ENCODE results near the gene CEP170B.

The CEP170B gene

DNA sequence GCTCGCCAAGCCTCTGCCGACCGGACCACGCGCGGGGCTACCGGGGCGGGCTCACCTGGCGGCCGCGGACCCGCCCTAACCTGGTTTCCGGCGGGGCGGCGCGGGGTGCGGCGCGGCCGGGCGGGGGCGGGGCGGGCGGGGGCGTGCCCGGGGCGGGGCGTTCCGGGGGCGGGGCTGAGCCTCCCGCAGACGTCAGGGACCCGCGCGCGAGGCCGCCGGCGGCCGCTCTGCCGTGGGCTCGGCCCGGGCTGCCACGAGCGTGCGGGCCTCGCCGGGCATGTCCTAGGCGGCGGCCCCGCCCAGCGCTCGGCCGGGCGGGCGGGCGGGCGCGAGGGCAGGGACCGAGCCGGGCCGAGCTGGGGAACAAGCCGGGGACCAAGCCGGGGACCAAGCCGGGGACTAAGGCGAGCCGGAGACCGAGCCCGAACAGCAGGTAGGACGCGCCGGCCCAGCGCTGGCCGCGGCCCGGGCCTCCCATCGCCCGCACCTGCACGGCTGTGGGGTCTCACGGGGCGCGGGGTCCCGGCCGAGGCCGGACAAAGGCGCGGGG is at the start of gene CEP170B:
Gene CEP170B (plus strand): TSS at position 188 of the 550 bp plus-strand sequence. CDS start 3,183 bp downstream, outside the sequence.
- Histone ChIP-seq H3K27me3 (ENCODE audit: low read depth, low read length) (no peaks in the 10 kb centered on the region), H3K27ac (ENCODE audit: low read length) (peak within 1 kb of the TSS; percentile 4), H3K4me3 (ENCODE audit: low read depth in 1 of 2, low read length in 2 of 2) (peak within 1 kb of the TSS; percentile 53 to 75), H3K4me1 (ENCODE audit: control insufficient read depth in 1 of 2, insufficient read depth in 2 of 2, low read length in 2 of 2) (peaks cover 0 to 24% of the 10 kb centered on the region in 2 donors), H3K36me3 (ENCODE audit: control insufficient read depth in 1 of 2, insufficient read depth in 2 of 2, low read length in 2 of 2) (peaks cover 0 to 7% of the 10 kb centered on the region in 2 donors), H3K9me3 (ENCODE audit: control insufficient read depth in 1 of 2, low read length in 2 of 2) (no peaks in the 10 kb centered on the region)

DNA sequence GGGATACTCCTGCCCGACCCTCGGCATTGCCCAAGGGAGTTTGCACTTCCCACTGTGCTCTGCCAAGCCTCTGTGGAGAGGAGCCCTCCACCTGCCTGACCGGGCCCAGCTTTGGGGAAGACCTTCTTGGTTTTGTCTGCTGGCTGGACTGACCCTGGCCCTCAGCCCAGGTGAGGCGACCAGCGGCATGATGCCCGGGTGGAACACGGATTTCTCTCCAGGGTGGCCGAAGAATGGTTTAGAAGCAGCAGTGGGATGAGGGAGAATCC is 48.5 kb upstream of the CEP170B start:
- peaks cover 0 to 4% of the 10 kb centered on the region in 2 donors for H3K36me3 ChIP-seq (ENCODE audit: control insufficient read depth in 1 of 2, insufficient read depth in 2 of 2, low read length in 2 of 2)
- peak overlapping the region; percentile 79 to 81 for H3K4me3 ChIP-seq (ENCODE audit: low read depth in 1 of 2, low read length in 2 of 2)
- no peaks in the 10 kb centered on the region for H3K9me3 ChIP-seq (ENCODE audit: control insufficient read depth in 1 of 2, low read length in 2 of 2)
- H3K4me1 ChIP-seq (ENCODE audit: control insufficient read depth in 1 of 2, insufficient read depth in 2 of 2, low read length in 2 of 2): peaks cover 3 to 43% of the 10 kb centered on the region in 2 donors
- H3K27ac ChIP-seq (ENCODE audit: low read length): peak overlapping the region; percentile 63
- no peaks in the 10 kb centered on the region for H3K27me3 ChIP-seq (ENCODE audit: low read depth, low read length)

DNA sequence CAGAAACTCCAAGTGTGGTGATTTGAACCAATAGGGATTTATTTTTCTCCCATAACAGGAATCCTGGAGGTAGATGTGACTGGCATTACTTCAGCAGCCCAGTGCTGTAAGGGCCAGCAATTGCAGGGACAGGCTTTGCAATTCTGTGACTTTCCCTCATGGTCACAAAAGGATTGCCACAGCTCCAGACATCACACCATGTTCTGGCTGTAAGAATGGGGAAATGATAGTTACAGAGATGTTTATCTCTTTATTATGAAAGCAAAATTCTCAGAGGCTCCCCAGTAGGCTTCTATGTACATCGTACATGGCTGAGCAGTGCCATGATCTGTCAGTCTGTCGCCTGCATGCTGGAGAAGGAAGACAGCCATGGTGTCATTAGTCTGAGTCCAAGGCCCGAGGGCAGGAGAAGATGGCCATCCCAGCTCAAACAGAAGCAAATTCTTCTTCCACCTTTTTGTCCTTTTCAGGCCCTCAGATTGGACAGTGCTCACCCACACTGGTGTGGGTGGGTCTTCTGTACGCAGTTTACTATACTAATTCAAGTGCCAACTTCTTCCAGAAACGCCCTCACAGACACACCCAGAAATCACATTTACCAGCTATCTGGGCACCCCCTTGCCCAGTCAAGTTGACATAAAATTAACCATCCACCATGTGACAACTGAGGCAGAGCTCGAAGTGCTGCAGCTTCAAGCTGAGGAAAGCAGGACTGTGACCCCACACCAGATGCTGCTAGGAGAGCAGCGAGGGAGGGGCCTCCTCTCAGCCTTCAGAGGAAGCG is 46.9 kb upstream of the CEP170B start:
- H3K36me3 ChIP-seq (ENCODE audit: control insufficient read depth in 1 of 2, insufficient read depth in 2 of 2, low read length in 2 of 2): peaks cover 0 to 4% of the 10 kb centered on the region in 2 donors
- H3K27ac ChIP-seq (ENCODE audit: low read length): no peak overlapping the region
- H3K9me3 ChIP-seq (ENCODE audit: control insufficient read depth in 1 of 2, low read length in 2 of 2): no peaks in the 10 kb centered on the region

DNA sequence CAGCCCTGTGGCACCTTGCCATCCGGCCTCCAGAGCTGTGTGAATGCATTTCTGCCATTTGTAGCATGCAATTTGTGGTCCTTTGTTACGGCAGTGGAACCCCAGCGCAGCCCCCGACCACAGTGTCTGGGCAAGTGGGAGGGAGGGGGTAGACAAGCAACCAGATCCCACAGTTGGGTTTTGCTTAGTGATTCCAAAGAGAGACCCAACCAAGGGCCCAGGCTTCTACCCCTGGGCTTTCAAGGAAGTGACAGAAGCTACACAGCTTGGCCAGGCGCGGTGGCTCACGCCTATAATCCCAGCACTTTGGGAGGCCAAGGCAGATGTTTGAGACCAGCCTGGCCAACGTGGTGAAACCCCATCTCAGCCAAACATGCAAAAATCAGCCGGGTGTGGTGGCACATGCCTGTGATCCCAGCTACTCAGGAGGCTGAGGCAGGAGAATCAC is 46.3 kb upstream of the CEP170B start:
- Histone ChIP-seq H3K9me3 (ENCODE audit: control insufficient read depth in 1 of 2, low read length in 2 of 2) (no peaks in the 10 kb centered on the region), H3K27me3 (ENCODE audit: low read depth, low read length) (no peaks in the 10 kb centered on the region), H3K4me1 (ENCODE audit: control insufficient read depth in 1 of 2, insufficient read depth in 2 of 2, low read length in 2 of 2) (peaks cover 3 to 40% of the 10 kb centered on the region in 2 donors)

More for the DNA sequence above, 46.9 kb upstream of the CEP170B start:
- Histone ChIP-seq H3K4me1 (ENCODE audit: control insufficient read depth in 1 of 2, insufficient read depth in 2 of 2, low read length in 2 of 2) (peaks cover 3 to 43% of the 10 kb centered on the region in 2 donors), H3K4me3 (ENCODE audit: low read depth in 1 of 2, low read length in 2 of 2) (no peak overlapping the region), H3K27me3 (ENCODE audit: low read depth, low read length) (no peaks in the 10 kb centered on the region)

DNA sequence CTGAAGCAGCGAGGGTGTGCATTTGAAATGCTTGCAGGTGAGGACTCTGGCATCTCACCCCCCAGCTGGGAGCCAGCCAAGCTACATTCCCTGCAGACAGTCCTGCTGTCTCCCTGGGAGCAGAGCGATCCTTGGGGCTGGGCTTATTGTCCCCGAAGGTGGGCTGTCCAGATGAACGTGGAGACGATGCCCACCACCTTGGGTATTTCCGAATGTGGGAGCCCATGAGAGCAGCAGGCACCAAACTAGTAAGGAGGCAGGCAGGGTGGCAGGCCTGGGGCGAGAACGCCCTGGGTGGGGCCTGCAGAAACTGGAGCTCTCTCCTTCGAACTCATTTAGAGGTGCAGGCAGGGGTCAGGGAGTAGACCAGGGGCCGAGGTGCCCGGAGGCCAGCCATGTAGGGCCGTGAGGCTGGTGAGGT is 45.7 kb upstream of the CEP170B start:
- Histone ChIP-seq H3K36me3 (ENCODE audit: control insufficient read depth in 1 of 2, insufficient read depth in 2 of 2, low read length in 2 of 2) (peaks cover 0 to 4% of the 10 kb centered on the region in 2 donors), H3K27me3 (ENCODE audit: low read depth, low read length) (no peaks in the 10 kb centered on the region), H3K4me1 (ENCODE audit: control insufficient read depth in 1 of 2, insufficient read depth in 2 of 2, low read length in 2 of 2) (peaks cover 3 to 35% of the 10 kb centered on the region in 2 donors), H3K4me3 (ENCODE audit: low read depth in 1 of 2, low read length in 2 of 2) (no peak overlapping the region), H3K27ac (ENCODE audit: low read length) (no peak overlapping the region), H3K9me3 (ENCODE audit: control insufficient read depth in 1 of 2, low read length in 2 of 2) (no peaks in the 10 kb centered on the region)

More for the DNA sequence above, 46.3 kb upstream of the CEP170B start:
- Histone ChIP-seq H3K27ac (ENCODE audit: low read length) (no peak overlapping the region), H3K4me3 (ENCODE audit: low read depth in 1 of 2, low read length in 2 of 2) (no peak overlapping the region), H3K36me3 (ENCODE audit: control insufficient read depth in 1 of 2, insufficient read depth in 2 of 2, low read length in 2 of 2) (peaks cover 0 to 4% of the 10 kb centered on the region in 2 donors)

DNA sequence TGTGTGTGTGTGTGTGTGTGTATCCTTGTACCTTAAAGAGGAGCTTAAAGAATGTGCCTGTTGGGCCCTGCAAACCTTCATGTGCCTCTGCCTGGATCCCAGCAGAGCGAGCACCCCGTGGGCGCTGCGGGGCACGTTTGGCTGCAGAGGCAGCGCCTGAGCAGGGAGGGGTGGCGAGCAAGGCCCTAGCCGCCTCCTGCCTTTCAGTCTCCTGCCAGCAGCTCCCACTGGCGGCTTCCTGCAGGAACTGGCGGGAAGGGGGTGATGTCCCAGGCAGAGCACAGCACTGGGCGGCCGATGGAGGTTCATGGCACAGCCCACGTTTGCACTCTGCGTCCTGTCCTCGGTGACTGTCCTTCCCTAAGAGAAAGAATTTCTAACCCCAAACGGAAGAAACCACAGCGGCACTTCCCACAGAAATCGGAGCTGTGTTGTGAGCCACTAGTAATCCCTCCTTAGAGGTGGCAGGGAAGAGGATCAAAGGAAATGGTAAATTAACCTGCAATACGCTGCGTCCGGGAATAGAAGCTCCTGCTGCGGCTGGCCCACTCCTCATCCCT is 44.3 kb upstream of the CEP170B start:
- H3K4me1 ChIP-seq (ENCODE audit: control insufficient read depth in 1 of 2, insufficient read depth in 2 of 2, low read length in 2 of 2): peaks cover 3 to 31% of the 10 kb centered on the region in 2 donors
- no peak overlapping the region for H3K27ac ChIP-seq (ENCODE audit: low read length)
- peaks cover 0 to under 1% of the 10 kb centered on the region in 2 donors for H3K36me3 ChIP-seq (ENCODE audit: control insufficient read depth in 1 of 2, insufficient read depth in 2 of 2, low read length in 2 of 2)
- H3K27me3 ChIP-seq (ENCODE audit: low read depth, low read length): no peaks in the 10 kb centered on the region
- H3K4me3 ChIP-seq (ENCODE audit: low read depth in 1 of 2, low read length in 2 of 2): no peak overlapping the region
- no peaks in the 10 kb centered on the region for H3K9me3 ChIP-seq (ENCODE audit: control insufficient read depth in 1 of 2, low read length in 2 of 2)

DNA sequence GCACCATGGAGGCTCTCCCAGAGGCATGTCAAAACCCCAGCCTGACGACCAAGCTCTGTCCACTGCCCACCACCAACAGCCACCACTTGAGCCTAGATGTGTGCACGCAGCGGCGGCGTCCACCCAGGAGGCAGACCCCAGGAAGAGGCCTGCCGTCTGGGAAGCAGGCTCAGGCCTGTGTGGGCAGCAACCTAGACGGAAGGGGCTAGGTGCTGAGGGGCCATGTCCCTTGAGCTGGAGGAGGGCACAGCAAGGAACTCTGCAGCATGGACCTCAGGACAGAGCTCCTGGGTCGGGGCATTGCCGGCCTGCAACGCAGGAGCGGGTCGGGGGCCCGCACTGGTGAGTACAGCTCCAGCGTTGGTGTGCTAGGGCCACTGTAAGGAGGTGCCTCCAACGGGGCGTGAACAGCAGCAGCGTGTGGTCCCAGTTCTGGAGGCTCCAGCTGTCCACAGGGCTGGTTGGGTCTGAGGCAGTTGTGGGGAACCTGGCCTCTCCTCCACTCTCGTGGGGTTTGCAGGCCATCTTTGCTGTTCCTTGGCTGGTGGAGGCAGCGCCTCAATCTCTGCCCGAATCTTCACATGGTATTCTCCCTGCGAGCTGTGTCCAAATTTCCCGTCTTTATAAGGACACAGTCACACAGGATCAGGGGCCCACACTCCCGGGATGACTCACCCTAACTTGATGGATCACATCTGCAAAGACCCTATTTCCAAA is 43.7 kb upstream of the CEP170B start:
- H3K4me1 ChIP-seq (ENCODE audit: control insufficient read depth in 1 of 2, insufficient read depth in 2 of 2, low read length in 2 of 2): peaks cover 3 to 31% of the 10 kb centered on the region in 2 donors
- no peaks in the 10 kb centered on the region for H3K9me3 ChIP-seq (ENCODE audit: control insufficient read depth in 1 of 2, low read length in 2 of 2)
- no peaks in the 10 kb centered on the region for H3K36me3 ChIP-seq (ENCODE audit: control insufficient read depth in 1 of 2, insufficient read depth in 2 of 2, low read length in 2 of 2)
- no peaks in the 10 kb centered on the region for H3K27me3 ChIP-seq (ENCODE audit: low read depth, low read length)
- H3K4me3 ChIP-seq (ENCODE audit: low read depth in 1 of 2, low read length in 2 of 2): no peak overlapping the region
- no peak overlapping the region for H3K27ac ChIP-seq (ENCODE audit: low read length)

DNA sequence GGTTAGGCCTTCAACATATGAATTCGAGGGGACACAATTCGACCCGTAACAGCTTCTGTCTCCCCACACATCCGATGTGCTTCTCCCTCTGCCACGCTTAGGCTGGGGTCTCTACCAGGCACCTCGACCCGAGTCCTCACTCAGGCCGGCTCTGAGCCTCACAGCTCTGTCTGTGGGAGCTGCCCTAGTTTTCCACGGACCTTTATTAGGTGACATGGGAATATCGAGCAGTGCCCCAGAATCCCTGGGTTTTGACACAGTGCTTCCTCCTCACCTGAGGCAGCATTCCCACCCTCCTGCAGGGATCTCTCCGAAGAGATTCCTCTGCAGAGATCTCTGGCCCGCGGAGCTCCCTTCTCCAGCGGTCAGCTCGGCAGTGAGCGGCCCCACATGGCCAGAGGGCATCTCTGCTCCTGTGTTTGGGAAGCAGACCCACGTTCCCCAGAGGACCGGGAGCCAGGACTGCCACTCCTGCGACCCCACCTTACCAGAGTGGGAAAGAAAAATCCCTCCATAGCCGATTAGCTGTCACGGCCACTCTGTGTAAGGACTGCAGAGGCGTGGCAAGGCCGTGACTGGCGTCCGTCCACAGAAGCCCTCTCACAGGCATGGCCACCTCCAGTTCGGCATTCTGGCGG is 43.0 kb upstream of the CEP170B start:
- Histone ChIP-seq H3K36me3 (ENCODE audit: control insufficient read depth in 1 of 2, insufficient read depth in 2 of 2, low read length in 2 of 2) (no peaks in the 10 kb centered on the region), H3K4me1 (ENCODE audit: control insufficient read depth in 1 of 2, insufficient read depth in 2 of 2, low read length in 2 of 2) (peaks cover 0 to 25% of the 10 kb centered on the region in 2 donors), H3K9me3 (ENCODE audit: control insufficient read depth in 1 of 2, low read length in 2 of 2) (no peaks in the 10 kb centered on the region), H3K4me3 (ENCODE audit: low read depth in 1 of 2, low read length in 2 of 2) (no peak overlapping the region), H3K27ac (ENCODE audit: low read length) (no peak overlapping the region), H3K27me3 (ENCODE audit: low read depth, low read length) (no peaks in the 10 kb centered on the region)

DNA sequence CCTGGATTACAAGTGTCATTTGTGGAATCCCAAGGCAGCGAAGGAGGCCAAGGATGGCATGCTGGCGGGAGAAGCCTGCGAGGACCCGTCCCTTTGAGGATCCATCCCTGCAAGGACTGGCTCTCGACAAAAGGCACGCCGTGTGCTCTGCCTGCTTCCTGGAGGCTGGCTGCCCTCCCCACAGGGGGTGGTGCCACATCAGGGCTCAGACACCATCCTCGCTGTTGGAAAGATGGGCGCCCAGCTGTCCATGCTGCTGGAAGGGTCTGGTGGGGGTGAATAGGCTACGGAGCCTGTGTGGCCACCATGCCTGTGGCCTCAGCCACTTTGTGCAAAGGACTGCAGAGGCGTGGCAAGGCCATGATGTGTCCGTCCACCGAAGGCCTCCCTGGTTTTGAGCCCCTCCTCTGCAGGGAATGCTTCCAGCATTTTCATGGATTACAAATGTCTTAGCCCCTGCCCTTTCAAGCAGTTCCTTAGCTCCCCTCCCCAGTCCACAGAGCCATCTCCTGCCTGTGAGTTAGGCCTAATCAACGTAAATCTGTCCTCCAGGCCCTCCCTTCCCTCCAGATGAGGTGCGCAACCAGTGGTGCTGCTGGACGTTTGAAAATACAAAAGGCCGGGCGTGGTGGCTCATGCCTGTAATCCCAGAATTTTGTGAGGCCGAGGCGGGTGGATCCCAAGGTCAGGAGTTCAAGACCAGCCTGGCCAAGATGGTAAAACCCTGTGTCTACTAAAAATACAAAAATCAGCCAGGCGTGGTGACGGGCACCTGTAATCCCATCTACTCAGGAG is 42.0 kb upstream of the CEP170B start:
- H3K9me3 ChIP-seq (ENCODE audit: control insufficient read depth in 1 of 2, low read length in 2 of 2): no peaks in the 10 kb centered on the region
- no peak overlapping the region for H3K4me3 ChIP-seq (ENCODE audit: low read depth in 1 of 2, low read length in 2 of 2)
- H3K27ac ChIP-seq (ENCODE audit: low read length): no peak overlapping the region
- no peaks in the 10 kb centered on the region for H3K36me3 ChIP-seq (ENCODE audit: control insufficient read depth in 1 of 2, insufficient read depth in 2 of 2, low read length in 2 of 2)
- H3K4me1 ChIP-seq (ENCODE audit: control insufficient read depth in 1 of 2, insufficient read depth in 2 of 2, low read length in 2 of 2): peaks cover 0 to 28% of the 10 kb centered on the region in 2 donors
- H3K27me3 ChIP-seq (ENCODE audit: low read depth, low read length): no peaks in the 10 kb centered on the region

DNA sequence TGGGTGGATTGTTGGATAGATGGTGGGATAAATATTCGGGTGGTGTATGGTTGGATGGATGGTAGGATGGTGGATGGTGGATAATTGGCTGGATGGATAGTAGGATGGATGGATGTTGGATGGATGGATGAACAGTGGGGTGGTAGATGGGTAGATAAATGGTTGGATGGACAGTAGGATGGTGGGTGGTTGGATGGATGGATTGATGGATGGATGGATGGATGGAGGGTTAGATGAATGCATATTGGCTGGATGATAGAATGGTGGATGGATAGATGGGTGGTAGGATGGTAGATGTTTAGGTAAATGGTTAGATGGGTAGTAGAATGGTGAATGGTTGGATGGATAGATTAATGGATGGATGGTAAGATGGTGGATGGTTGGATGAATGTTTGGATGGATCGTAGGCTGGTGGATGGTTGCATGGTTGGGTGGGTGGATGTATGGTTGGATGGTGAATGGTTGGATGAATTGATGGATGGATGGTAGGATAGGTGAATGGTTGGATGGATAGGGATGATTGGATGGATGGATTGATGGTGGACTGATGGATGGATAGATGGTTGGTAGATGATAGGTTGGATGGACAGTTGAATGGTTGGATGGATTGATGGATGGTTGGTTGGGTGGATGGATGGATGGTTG is 40.6 kb upstream of the CEP170B start:
- Histone ChIP-seq H3K27me3 (ENCODE audit: low read depth, low read length) (no peaks in the 10 kb centered on the region), H3K36me3 (ENCODE audit: control insufficient read depth in 1 of 2, insufficient read depth in 2 of 2, low read length in 2 of 2) (no peaks in the 10 kb centered on the region), H3K27ac (ENCODE audit: low read length) (no peak overlapping the region), H3K9me3 (ENCODE audit: control insufficient read depth in 1 of 2, low read length in 2 of 2) (no peaks in the 10 kb centered on the region), H3K4me1 (ENCODE audit: control insufficient read depth in 1 of 2, insufficient read depth in 2 of 2, low read length in 2 of 2) (peaks cover 0 to 28% of the 10 kb centered on the region in 2 donors), H3K4me3 (ENCODE audit: low read depth in 1 of 2, low read length in 2 of 2) (no peak overlapping the region)
